H1 (cell line): ENCODE measurements around the gene FXYD7. TPM values are rescaled to one million over a fixed set of nuclear protein-coding genes. Genes with fewer than 3 reads are reported as not detected.

Experiments
- POLR2A ChIP-seq, 2 experiments: IDR thresholded peaks; 1 replicate in 1 of 2; 2 replicates in 1 of 2; pipeline ENCODE4 v1.6.1; 2011; ENCODE audit warnings: low read depth in 2 of 2, low read length in 2 of 2, mild to moderate bottlenecking in 2 of 2; ENCODE audit errors: control extremely low read depth in 1 of 2
- SIN3A ChIP-seq, 2 experiments: IDR thresholded peaks in 1 of 2; conservative IDR thresholded peaks in 1 of 2; 2 replicates each; pipeline ENCODE4 v1.6.1; 2011 to 2012; ENCODE audit warnings: low read length in 2 of 2, improper control_type of control experiment in 1 of 2, low read depth in 1 of 2, mild to moderate bottlenecking in 1 of 2
- SUZ12 ChIP-seq: fragments of 200-600 bp; sonication (generic); IDR thresholded peaks from 2 replicates; pipeline ENCODE4 v1.6.1; 2012; ENCODE audit warnings: mild to moderate bottlenecking, inconsistent platforms, low read length, moderate library complexity, mixed read lengths
- TBP ChIP-seq: IDR thresholded peaks from 2 replicates; pipeline ENCODE4 v1.6.1; 2011; ENCODE audit warnings: low read depth, low read length, improper control_type of control experiment
- polyA plus RNA-seq, 7 experiments: library from polyadenylated mRNA; depleted of rRNA in 3 of 7; stranded (reverse) in 5 of 7; unstranded in 2 of 7; fragments of >200 nt in 5 of 7; fragments of 200-250 nt in 2 of 7; gene quantifications; 1 replicate in 5 of 7; 2 replicates in 1 of 7; 4 replicates in 1 of 7; pipeline versions ENCODE4 v1.2.1 to v1.2.3, GENCODE V29; 2011 to 2013; ENCODE audit warnings: missing spikeins in 2 of 7, mixed read lengths in 2 of 7
- total RNA-seq: library from RNA; stranded (reverse); fragmentation: NEBNext Ultra II Directional; extraction: Animal tissue kit (Norgen Biotek cat#: 25700); gene quantifications from 2 replicates; pipeline ENCODE4 v1.2.1, GENCODE V29; 2021

The FXYD7 gene
- total and polyA plus RNA-seq, 2 of the 8 experiments (the other 6 are each of a cell fraction or from before 2014, with no cell fraction given), result 12.1 to 14.3 TPM

DNA sequence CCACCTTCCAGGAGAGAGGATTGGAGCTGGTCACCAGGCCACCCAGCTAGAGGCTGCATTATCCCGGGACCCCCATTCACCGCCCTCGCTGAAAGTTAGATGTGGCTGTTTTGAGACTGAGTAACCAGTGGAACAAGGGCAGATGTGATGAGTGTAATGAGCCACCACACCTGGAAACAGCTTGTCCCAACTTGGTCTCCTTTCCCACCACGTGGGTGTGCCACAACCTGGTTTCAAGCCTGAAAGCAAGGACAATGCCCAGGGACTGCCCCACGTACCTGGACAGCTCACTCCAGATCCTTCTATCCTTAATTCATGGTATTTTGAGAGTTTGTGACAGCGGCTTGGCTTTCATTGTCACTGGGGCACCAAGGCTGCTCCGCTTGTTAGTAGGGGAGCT, 15.2 kb upstream of the FXYD7 start (continued):
- TF ChIP-seq TBP (no peak), SUZ12 (no peak), SIN3A (conservative IDR thresholded peaks at IDR 0.05 in 1 of 2, IDR thresholded peaks at IDR 0.05 in 1 of 2; ENCODE audit: low read depth in 1 of 2, low read length in 2 of 2) (no peak), POLR2A (IDR thresholded peaks at IDR 0.05; ENCODE audit: control extremely low read depth in 1 of 2, low read depth in 2 of 2, low read length in 2 of 2) (no peak)
